Esophagus muscularis mucosa (tissue), 4 donors: Measurements from ENCODE around the gene SIVA1. TPM values are rescaled to one million over a fixed set of nuclear protein-coding genes. Genes with fewer than 3 reads are reported as not detected.
"Not testable (repeated sequence)": the region's sequence is repeated elsewhere in the genome, so short reads cannot be mapped to it uniquely, and the experiment has no call there.

Source experiments
- DNase-seq: peaks from one replicate; pipeline ENCODE4 v3.0.0-alpha.2; 2017; ENCODE audit errors: extremely low spot score
- H3K27ac ChIP-seq, 4 donors: fragments of 200-600 bp; sonication (generic); replicated peaks in 1 of 4; 1 replicate in 3 of 4; 2 replicates in 1 of 4; pipeline ENCODE4 v1.5.1; 2016 to 2019; ENCODE audit warnings: mild to moderate bottlenecking in 1 of 4
- H3K27me3 ChIP-seq, 4 donors: fragments of 200-600 bp; sonication (generic); one replicate each; pipeline versions ENCODE4 v1.5.1 to v1.6.0; 2016 to 2019
- H3K36me3 ChIP-seq, 4 donors: fragments of 200-600 bp; sonication (generic); one replicate each; pipeline ENCODE4 v1.5.1; 2016 to 2019
- H3K4me1 ChIP-seq, 4 donors: fragments of 200-600 bp; sonication (generic); one replicate each; pipeline ENCODE4 v1.5.1; 2016 to 2019
- H3K4me3 ChIP-seq, 4 donors: fragments of 200-600 bp; sonication (generic); 1 replicate in 2 of 4; 2 replicates in 2 of 4; pipeline ENCODE4 v1.5.1; 2016 to 2019; ENCODE audit warnings: mild to moderate bottlenecking in 4 of 4, moderate library complexity in 1 of 4
- H3K9me3 ChIP-seq, 4 donors: fragments of 200-600 bp; sonication (generic); 1 replicate in 3 of 4; 2 replicates in 1 of 4; pipeline ENCODE4 v1.5.1; 2016 to 2019
- CTCF ChIP-seq, 3 experiments: fragments of 200-600 bp in 2 of 3; fragments of 450-650 bp in 1 of 3; sonication (generic) in 2 of 3; IDR thresholded peaks; one replicate each; pipeline ENCODE4 v1.5.1; 2017 to 2019; ENCODE audit warnings: antibody characterized with exemption in 3 of 3, mild to moderate bottlenecking in 2 of 3, moderate library complexity in 1 of 3
- EP300 ChIP-seq: sonication (generic); formaldehyde crosslinking; IDR thresholded peaks from one replicate; pipeline ENCODE4 v1.6.1; 2017; ENCODE audit warnings: antibody characterized with exemption
- POLR2A ChIP-seq: fragments of 450-650 bp; IDR thresholded peaks from one replicate; pipeline ENCODE4 v1.6.1; 2017; ENCODE audit warnings: antibody characterized with exemption, moderate library complexity, mild to moderate bottlenecking, low read depth
- POLR2AphosphoS5 ChIP-seq, 2 donors: sonication (generic); formaldehyde crosslinking; IDR thresholded peaks; one replicate each; pipeline ENCODE4 v1.6.1; 2017; ENCODE audit warnings: antibody characterized with exemption in 2 of 2
- WGBS: methylation state at CpG from one replicate; pipeline ENCODE4 v1.1.5; 2018; 5-methylcytosine and 5-hydroxymethylcytosine counted together
- intact Hi-C: fragments of 100-400 bp; cut with DNase I; formaldehyde crosslinking; loops from one replicate; pipeline ENCODE4 v1.15.1; 2023
- total RNA-seq, 4 donors: library from RNA; depleted of rRNA; stranded (reverse); fragments of >200 nt; gene quantifications; one replicate each; pipeline versions ENCODE4 v1.1.0 to v1.2.1, GENCODE V29; 2016

SIVA1 gene
- total RNA-seq, 4 donors from 2014 or later: 207 to 324 (median 290) TPM

- 76% methylated on average over 10 of the region's 21 CpGs for WGBS
- no peak for TF ChIP-seq POLR2AphosphoS5 (IDR thresholded peaks at IDR 0.05)
- no peak for TF ChIP-seq CTCF (IDR thresholded peaks at IDR 0.05)
- TF ChIP-seq EP300: no peak
- no peak for TF ChIP-seq POLR2A
- no peak for DNase-seq
- Histone ChIP-seq H3K4me1 (peaks cover 42 to 52% (median 46%) of the 10 kb centered on the region in 4 donors), H3K9me3 (no peaks in the 10 kb centered on the region), H3K27ac (no peak overlapping the region), H3K4me3 (no peak overlapping the region), H3K36me3 (no peaks in the 10 kb centered on the region), H3K27me3 (no peaks in the 10 kb centered on the region)
- intact Hi-C loops: no loop called here
Measured at GRCh38 chr14:104726600-104727451, 26.1 kb upstream of the SIVA1 start.

GRCh38 chr14:104728631-104729030, 24.3 kb upstream of the SIVA1 start:
- intact Hi-C loops: no loop called here
- TF ChIP-seq POLR2A: no peak
- no peak for TF ChIP-seq CTCF (IDR thresholded peaks at IDR 0.05)
- TF ChIP-seq POLR2AphosphoS5 (IDR thresholded peaks at IDR 0.05): no peak
- TF ChIP-seq EP300: no peak
- no peaks in the 10 kb centered on the region for H3K9me3 ChIP-seq
- H3K4me1 ChIP-seq: peaks cover 40 to 53% (median 43%) of the 10 kb centered on the region in 4 donors
- no peaks in the 10 kb centered on the region for H3K36me3 ChIP-seq
- no peak overlapping the region for H3K27ac ChIP-seq
- no peak for DNase-seq
- no peaks in the 10 kb centered on the region for H3K27me3 ChIP-seq
- H3K4me3 ChIP-seq: no peak overlapping the region
- WGBS: 100% methylated on average over 4 of the region's 17 CpGs

GRCh38 chr14:104729176-104729834, 23.6 kb upstream of the SIVA1 start:
- intact Hi-C loops, H3K4me3 ChIP-seq, DNase-seq, H3K9me3 ChIP-seq, H3K36me3 ChIP-seq, H3K27me3 ChIP-seq, H3K27ac ChIP-seq: not testable (repeated sequence)
- WGBS: 95% methylated on average over 36 of the region's 73 CpGs
- peaks cover 33 to 57% (median 41%) of the 10 kb centered on the region in 4 donors for H3K4me1 ChIP-seq

- H3K27me3 ChIP-seq: no peaks in the 10 kb centered on the region
- H3K4me1 ChIP-seq: peaks cover 30 to 57% (median 41%) of the 10 kb centered on the region in 4 donors
- no peak overlapping the region for H3K4me3 ChIP-seq
- no peak overlapping the region for H3K27ac ChIP-seq
- intact Hi-C loops: no loop called here
- no peak for TF ChIP-seq EP300
- no peak for TF ChIP-seq CTCF (IDR thresholded peaks at IDR 0.05)
- no peak for TF ChIP-seq POLR2AphosphoS5 (IDR thresholded peaks at IDR 0.05)
- TF ChIP-seq POLR2A: no peak
- WGBS: 91% methylated on average over 13 of the region's 16 CpGs
- no peaks in the 10 kb centered on the region for H3K36me3 ChIP-seq
- DNase-seq: no peak
- no peaks in the 10 kb centered on the region for H3K9me3 ChIP-seq
Measured at GRCh38 chr14:104729835-104730181, 23.1 kb upstream of the SIVA1 start.

- no peaks in the 10 kb centered on the region for H3K36me3 ChIP-seq
- H3K9me3 ChIP-seq: no peaks in the 10 kb centered on the region
- no peak overlapping the region for H3K27ac ChIP-seq
- no peak overlapping the region for H3K4me3 ChIP-seq
- DNase-seq: no peak
- intact Hi-C loops: no loop called here
- 84% methylated on average over 3 of the region's 5 CpGs for WGBS
- TF ChIP-seq POLR2AphosphoS5 (IDR thresholded peaks at IDR 0.05) (no peak), CTCF (IDR thresholded peaks at IDR 0.05) (no peak), POLR2A (no peak), EP300 (no peak)
- no peaks in the 10 kb centered on the region for H3K27me3 ChIP-seq
- H3K4me1 ChIP-seq: peaks cover 30 to 58% (median 41%) of the 10 kb centered on the region in 4 donors
Measured at GRCh38 chr14:104730487-104730886, 22.5 kb upstream of the SIVA1 start.
